Fibroblast of skin of abdomen (primary cell): ENCODE measurements around the gene ME2.
"Not testable (repeated sequence)": the region's sequence is repeated elsewhere in the genome, so short reads cannot be mapped to it uniquely, and the experiment has no call there.

Source experiments
- DNase-seq: peaks from one replicate; pipeline ENCODE4 v3.0.0-alpha.2; 2013

ME2 gene

GRCh38 chr18:50924372-50924771, 45.5 kb downstream of the ME2 start:
- peak; percentile 21 for DNase-seq

GRCh38 chr18:50926521-50926920, 47.6 kb downstream of the ME2 start:
- DNase-seq: no peak

- peak; percentile 14 for DNase-seq
These were observed 49.6 kb downstream of the ME2 start for GRCh38 chr18:50928551-50928950.

GRCh38 chr18:50933684-50934083, 54.8 kb downstream of the ME2 start:
- no peak for DNase-seq

- DNase-seq: no peak
These were observed 55.8 kb downstream of the ME2 start for GRCh38 chr18:50934545-50935211.

- DNase-seq: no peak
These were observed 56.7 kb downstream of the ME2 start for GRCh38 chr18:50935493-50936191.

DNA sequence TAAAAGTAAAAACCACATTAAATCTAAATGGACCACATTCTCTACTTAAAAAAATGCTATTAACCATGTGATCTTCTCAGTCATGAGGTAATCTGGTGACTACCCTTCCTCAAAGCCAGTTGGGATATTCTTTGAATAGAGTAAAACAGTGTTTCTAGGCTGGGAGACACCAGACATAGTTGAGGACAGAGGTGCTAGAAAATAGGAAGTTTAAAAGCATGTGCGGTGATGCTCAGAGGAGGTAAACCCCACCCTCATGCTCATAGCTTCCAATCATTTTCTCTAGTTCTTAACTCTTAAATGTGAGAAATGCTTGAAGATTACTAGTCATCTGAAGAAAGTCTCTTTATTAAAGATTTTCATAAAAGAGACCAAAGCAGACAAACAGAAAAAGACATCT, 58.3 kb downstream of the ME2 start:
- no peak for DNase-seq

DNA sequence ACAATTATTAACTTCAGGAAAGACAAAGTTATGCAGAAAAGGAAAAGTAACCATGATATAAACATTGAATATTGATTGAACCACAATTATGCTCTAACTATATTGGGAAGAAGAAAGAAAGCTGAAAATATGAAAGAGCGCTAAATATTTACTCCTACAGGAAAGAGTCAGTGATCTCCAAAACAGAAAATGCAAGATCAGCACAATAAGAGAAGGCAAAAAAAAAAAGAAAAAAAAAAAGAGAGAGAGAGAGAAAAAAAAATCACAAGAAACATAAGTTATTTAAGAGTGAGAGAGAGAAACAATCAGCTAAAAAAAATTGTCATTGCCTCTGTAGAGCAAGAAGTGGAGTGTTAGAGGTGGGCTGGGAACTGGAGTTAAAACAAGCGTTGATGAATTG, 60.0 kb downstream of the ME2 start:
- no peak for DNase-seq

DNA sequence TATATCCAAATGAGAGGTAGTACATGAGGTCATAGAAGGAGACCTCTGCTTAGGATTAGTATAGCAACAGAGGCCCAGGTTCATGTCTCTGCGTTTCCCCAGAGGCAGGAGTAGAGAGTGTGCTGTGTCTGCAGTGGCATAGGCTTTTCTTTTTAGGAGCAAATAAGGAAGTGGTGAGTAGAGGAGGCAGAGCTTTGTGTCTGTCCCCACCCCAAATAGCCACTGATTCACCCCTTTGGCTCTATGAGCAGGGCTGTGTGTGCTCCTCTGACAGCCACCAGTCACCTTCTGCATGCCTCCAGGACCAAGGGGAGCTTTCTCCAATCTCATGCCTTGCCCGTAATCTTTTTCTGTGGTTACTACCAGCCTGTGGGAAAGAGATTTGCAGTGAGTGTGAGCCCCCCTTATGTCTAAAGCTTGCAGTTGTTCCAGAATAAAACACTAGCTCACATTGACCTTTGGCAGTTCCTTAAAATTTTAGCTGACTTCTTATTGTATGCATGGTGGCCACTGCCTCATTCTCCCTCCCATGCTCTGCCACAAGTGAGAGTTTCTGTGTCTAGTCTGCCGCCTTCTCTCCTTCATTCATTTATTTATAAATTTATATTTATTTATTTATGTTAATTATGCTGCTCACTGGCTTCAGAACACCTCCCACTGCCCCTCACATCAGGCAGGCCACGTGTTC, 65.5 kb downstream of the ME2 start:
- peak; percentile 1 for DNase-seq

DNA sequence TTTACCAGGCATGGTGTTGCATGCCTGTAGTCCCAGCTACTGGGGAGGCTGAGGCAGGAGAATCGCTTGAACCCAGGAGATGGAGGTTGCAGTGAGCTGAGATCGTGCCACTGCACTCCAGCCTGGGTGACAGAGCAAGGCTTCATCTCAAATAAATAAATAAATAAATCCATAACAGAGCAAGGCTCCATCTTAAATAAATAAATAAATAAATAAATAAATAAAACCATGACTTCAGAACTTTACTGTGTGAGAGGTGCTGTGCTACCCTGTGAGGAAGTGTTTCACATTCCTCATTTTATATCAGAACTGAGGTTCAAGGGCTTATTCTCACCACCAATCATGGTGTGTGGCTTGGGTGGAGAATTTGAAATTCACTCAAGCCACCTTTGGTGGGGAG, 67.0 kb downstream of the ME2 start:
- not testable (repeated sequence) for DNase-seq

GRCh38 chr18:50947899-50948298, 69.0 kb downstream of the ME2 start:
- DNase-seq: peak; percentile 22

- no peak for DNase-seq
These were observed 70.3 kb downstream of the ME2 start for GRCh38 chr18:50949185-50949584.

- no peak for DNase-seq
These were observed 71.7 kb downstream of the ME2 start for GRCh38 chr18:50950626-50951025.

GRCh38 chr18:50953822-50954221, 74.9 kb downstream of the ME2 start:
- DNase-seq: no peak

GRCh38 chr18:50955253-50955652, 76.3 kb downstream of the ME2 start:
- DNase-seq: no peak

- DNase-seq: no peak
These were observed 77.2 kb downstream of the ME2 start for GRCh38 chr18:50956116-50956515.

GRCh38 chr18:50961974-50962373, 83.1 kb downstream of the ME2 start:
- DNase-seq: no peak

DNA sequence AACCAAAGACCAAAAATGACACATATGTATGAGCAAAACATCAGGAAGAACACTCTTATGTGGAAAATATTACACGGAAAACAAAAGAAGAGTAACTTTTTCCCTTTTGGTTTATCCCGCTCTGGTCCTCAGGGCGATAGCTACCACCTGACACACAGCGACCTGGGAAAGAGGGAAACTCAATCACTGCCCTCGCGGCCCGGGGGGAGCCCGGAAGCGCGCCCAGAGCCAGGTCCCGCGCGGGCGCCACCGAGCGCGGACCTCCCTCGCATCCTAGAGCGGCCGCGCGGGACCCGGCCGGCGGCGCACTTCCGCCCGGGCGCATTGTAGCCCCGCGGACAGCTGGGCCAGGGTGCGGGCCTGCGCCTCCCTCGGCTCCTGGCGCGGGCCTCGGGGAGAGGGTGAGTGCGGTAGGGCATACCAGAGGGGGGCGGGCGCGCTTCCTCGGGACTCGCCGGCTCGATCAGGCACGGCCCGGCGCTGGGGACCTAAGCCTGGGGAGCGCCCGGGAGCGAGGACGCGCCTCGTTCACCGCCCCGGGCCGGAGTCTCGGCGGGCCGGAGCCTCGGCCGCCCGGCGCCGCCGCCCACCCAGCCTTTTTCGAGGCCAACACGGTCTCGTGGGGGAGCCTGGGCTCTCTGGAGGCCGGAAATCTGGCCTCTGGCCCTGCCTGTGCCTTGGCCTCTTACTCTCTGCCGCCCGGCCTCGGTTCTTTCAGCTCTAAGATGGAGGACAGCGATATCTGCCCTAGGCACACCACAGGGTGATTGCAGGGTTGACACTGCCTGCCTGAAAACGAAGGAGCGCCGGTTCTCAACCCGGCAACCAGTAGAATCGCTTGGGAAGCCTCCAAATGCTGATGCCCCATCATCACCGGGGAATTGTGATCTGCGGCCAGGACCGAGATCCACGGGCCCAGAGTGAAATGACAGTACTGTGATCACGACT, 89.1 kb downstream of the ME2 start, which contains the start of gene ELAC1:
ELAC1 (plus strand) TSS at position 327 of the 948 bp plus-strand sequence. CDS start 6,365 bp downstream, outside the sequence.
- DNase-seq: peak; percentile 84

- DNase-seq: no peak
These were observed 90.5 kb downstream of the ME2 start for GRCh38 chr18:50969448-50969847.

- DNase-seq: no peak
These were observed 91.1 kb downstream of the ME2 start for GRCh38 chr18:50970006-50970405.

DNA sequence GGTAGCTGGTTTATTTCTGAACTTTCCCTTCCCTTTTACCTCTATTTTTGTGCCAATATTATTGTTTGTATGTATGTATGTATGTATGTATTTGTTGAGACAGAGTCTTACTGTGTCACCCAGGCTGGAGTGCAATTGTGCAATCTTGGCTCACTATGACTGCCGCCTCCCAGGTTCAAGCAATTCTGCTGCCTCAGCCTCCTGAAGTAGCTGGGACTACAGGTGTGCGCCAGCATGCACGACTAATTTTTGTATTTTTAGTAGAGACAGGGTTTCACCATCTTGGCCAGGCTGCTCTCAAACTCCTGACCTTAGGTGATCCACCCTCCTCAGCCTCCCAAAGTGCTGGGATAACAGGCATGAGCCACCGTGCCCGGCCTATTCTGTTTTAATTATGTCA, 93.5 kb downstream of the ME2 start:
- not testable (repeated sequence) for DNase-seq

DNA sequence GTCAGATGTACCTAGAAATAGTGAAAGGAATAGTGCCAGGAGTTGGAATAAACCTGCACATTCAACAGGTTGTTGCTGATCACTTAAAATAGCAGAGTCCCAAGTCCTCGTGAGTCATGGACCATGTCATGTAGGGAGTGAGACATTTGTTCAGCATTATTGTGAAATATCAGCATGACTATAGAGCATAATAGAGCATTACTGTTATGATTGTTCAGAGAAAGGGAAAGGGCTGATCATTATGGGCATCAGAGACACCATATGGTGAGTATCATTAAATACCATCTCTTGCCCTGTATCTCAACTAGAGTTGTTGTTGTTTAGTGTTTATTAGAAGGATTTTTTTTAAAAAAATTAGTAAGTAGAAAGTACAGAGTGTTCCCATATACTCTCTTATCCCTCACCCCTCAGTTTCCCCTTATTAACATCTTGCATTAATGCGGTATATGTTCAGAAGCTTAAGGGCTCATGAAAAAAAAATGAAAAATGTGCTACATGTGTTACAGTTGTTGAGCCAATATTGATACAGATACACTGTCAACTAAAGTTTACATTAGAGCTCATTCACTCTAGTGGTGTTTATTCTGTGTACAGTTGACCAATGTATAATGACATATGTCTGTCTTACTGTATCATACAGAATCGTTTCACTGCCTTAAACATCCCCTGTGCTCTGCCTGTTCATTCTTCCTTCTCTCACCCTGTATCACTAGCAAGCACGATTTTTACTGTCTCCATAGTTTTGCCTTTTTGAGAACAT, 94.6 kb downstream of the ME2 start:
- peak; percentile 16 for DNase-seq
